Measurements from ENCODE around the gene LRIT3. TPM values are rescaled to one million over a fixed set of nuclear protein-coding genes. Genes with fewer than 3 reads are reported as not detected.

The LRIT3 gene
- total and polyA plus RNA-seq, 4 donors: 0.22 to 0.81 (median 0.39) TPM

DNA sequence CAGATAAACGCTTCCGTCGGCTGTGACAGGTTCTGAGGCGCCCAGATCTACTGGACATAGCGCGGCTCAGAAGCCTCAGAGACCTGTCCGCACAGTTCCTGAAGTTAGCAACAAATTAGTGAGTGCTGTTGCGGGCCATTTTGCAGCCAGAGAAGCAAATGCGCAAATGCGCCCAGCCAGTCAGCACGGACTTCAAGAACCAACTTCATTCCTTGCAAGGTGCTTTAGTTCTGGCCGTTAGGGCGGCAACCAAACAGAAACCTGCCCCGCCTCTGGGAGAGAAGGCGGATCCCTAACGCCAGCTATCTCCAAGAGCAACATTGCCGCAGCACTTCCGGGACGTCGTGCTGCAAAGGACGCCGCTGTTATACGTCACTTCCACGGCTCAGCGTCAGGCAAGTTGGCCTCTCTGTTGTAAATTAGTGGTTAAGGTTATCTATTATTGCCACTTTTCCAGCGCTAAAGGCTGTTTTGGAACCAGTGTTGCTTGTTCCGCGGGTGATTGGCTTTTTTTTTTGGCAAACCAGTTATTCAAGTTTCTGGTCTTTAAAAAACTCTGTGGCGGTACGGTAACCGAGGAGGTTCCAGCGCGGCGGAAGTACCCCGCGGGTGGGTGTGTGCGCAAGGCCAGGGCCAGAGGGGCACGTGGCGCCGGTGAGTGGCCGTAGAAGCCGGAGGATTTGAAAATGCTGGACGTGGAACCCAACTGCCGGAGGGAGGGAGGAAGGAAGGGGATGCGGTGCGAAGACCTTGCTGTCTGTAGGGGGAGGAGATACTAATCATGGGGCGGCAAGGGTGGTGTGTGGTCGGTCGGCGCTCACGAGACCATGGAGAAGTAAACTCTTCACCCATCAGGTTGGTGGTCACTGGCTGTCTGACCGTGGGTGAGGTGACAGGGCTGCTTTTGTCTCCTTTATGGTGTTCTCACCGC, 32.5 kb upstream of the LRIT3 start, which contains the start of gene GAR1:
GAR1 (plus strand) TSS at position 612 of the 931 bp plus-strand sequence. CDS start 403 bp downstream, outside the sequence.
- Histone ChIP-seq H3K9me3 (ENCODE audit: control insufficient read depth, insufficient read depth, low read length) (no peaks in the 10 kb centered on the region), H3K36me3 (ENCODE audit: control insufficient read depth, insufficient read depth, low read length) (peaks cover 10% of the 10 kb centered on the region), H3K27ac (ENCODE audit: low read depth, low read length) (peak within 1 kb of the TSS; percentile 87), H3K4me1 (ENCODE audit: control insufficient read depth, insufficient read depth, low read length) (peaks cover 11% of the 10 kb centered on the region), H3K4me3 (ENCODE audit: low read depth, low read length) (peak within 1 kb of the TSS; percentile 84), H3K27me3 (ENCODE audit: control insufficient read depth, insufficient read depth, low read length) (no peaks in the 10 kb centered on the region)
- peak; percentile 80 to 98 (median 92) for DNase-seq (ENCODE audit: low read depth in 4 of 6, low spot score in 6 of 6)
- WGBS (ENCODE audit: insufficient coverage): 0% methylated on average over 53 of the region's 53 CpGs

DNA sequence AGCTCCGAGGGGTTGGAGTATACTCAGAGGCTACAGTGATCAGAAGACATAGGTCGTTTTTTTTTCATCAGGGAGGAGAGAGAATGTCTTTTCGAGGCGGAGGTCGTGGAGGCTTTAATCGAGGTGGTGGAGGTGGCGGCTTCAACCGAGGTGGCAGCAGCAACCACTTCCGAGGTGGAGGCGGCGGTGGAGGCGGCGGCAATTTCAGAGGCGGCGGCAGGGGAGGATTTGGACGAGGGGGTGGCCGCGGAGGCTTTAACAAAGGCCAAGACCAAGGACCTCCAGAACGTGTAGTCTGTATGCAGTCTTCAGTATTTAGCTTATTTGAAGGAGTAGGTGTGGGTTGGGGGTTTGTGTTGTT, 31.8 kb upstream of the LRIT3 start:
- peaks cover 10% of the 10 kb centered on the region for H3K36me3 ChIP-seq (ENCODE audit: control insufficient read depth, insufficient read depth, low read length)
- peak overlapping the region; percentile 87 for H3K27ac ChIP-seq (ENCODE audit: low read depth, low read length)
- H3K27me3 ChIP-seq (ENCODE audit: control insufficient read depth, insufficient read depth, low read length): no peaks in the 10 kb centered on the region
- peak overlapping the region; percentile 84 for H3K4me3 ChIP-seq (ENCODE audit: low read depth, low read length)
- H3K9me3 ChIP-seq (ENCODE audit: control insufficient read depth, insufficient read depth, low read length): no peaks in the 10 kb centered on the region
- 0% methylated on average over 17 of the region's 19 CpGs for WGBS (ENCODE audit: insufficient coverage)
- peaks cover 11% of the 10 kb centered on the region for H3K4me1 ChIP-seq (ENCODE audit: control insufficient read depth, insufficient read depth, low read length)
- DNase-seq (ENCODE audit: low read depth in 4 of 6, low spot score in 6 of 6): no peak

DNA sequence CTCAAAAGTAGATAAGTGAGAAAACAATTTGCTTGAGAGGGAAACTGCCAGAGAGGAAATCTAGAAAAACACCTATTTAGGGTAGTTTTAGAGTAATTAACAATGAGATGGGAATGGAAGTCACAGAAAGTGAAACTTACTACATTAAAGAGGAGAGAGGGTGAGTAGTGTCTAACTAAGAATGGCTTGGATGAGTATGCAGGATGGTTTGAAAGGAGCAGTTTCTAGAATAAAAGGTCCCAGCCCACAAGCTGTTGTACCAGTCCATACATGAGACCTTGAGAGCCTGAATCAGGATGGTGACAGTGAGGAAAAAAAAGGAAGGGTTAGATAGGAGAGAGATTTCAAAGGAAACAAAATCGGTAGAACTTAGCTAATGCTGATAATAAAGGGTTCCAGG, 31.0 kb upstream of the LRIT3 start:
- Histone ChIP-seq H3K4me1 (ENCODE audit: control insufficient read depth, insufficient read depth, low read length) (peaks cover 11% of the 10 kb centered on the region), H3K27ac (ENCODE audit: low read depth, low read length) (no peak overlapping the region), H3K27me3 (ENCODE audit: control insufficient read depth, insufficient read depth, low read length) (no peaks in the 10 kb centered on the region), H3K4me3 (ENCODE audit: low read depth, low read length) (no peak overlapping the region), H3K36me3 (ENCODE audit: control insufficient read depth, insufficient read depth, low read length) (peaks cover 10% of the 10 kb centered on the region), H3K9me3 (ENCODE audit: control insufficient read depth, insufficient read depth, low read length) (no peaks in the 10 kb centered on the region)
- DNase-seq (ENCODE audit: low read depth in 4 of 6, low spot score in 6 of 6): no peak
- WGBS (ENCODE audit: insufficient coverage): 95% methylated on average over 1 of the region's 1 CpG

DNA sequence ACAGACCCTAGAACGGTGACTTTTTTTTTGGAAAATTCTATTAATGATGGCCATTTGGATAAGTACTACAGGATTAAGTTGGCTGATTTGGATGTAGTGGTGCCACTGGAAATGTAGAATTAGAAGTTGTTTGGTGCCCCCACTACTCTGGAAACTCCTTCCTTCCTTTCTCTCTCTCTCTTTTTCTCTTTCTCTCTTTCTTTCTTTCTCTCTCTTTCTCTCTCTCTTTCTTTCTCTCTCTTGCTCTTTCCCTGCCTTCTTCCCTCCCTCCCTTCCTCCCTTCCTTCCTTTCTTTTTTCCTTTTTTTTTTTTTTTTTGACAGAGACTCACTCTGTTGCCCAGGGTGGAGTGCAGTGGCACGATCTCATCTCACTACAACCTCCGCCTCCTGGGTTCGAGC, 29.6 kb upstream of the LRIT3 start:
- Histone ChIP-seq H3K4me3 (ENCODE audit: low read depth, low read length) (no peak overlapping the region), H3K36me3 (ENCODE audit: control insufficient read depth, insufficient read depth, low read length) (peaks cover 13% of the 10 kb centered on the region), H3K27me3 (ENCODE audit: control insufficient read depth, insufficient read depth, low read length) (no peaks in the 10 kb centered on the region), H3K9me3 (ENCODE audit: control insufficient read depth, insufficient read depth, low read length) (no peaks in the 10 kb centered on the region), H3K27ac (ENCODE audit: low read depth, low read length) (no peak overlapping the region), H3K4me1 (ENCODE audit: control insufficient read depth, insufficient read depth, low read length) (peaks cover 11% of the 10 kb centered on the region)
- WGBS (ENCODE audit: insufficient coverage): 100% methylated on average over 1 of the region's 4 CpGs
- no peak for DNase-seq (ENCODE audit: low read depth in 4 of 6, low spot score in 6 of 6)

DNA sequence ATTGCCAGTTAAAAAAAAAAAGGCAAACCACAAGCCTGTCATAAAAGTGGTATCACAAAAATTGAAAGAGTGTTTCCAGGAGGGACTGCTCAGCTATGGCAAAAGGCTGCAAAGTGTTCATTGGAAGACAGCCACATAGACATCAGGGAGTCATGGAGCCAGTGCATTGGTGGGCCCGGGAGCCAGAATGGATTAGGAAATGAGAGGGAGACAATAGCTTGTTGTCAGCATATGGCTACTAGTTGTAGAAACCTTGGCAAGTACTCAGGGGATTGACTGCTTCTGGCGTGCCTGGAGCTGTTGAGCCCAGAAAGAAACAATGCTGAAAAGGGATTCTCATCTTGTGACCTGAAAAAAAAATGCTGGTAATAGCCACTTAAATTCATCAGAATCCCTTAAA, 27.3 kb upstream of the LRIT3 start:
- Histone ChIP-seq H3K4me3 (ENCODE audit: low read depth, low read length) (no peak overlapping the region), H3K4me1 (ENCODE audit: control insufficient read depth, insufficient read depth, low read length) (peaks cover 7% of the 10 kb centered on the region), H3K27me3 (ENCODE audit: control insufficient read depth, insufficient read depth, low read length) (no peaks in the 10 kb centered on the region), H3K9me3 (ENCODE audit: control insufficient read depth, insufficient read depth, low read length) (no peaks in the 10 kb centered on the region), H3K36me3 (ENCODE audit: control insufficient read depth, insufficient read depth, low read length) (peaks cover 13% of the 10 kb centered on the region), H3K27ac (ENCODE audit: low read depth, low read length) (no peak overlapping the region)
- DNase-seq (ENCODE audit: low read depth in 4 of 6, low spot score in 6 of 6): peak in 2 of 6 donors; percentile 72 to 81
- 31% methylated on average over 1 of the region's 2 CpGs for WGBS (ENCODE audit: insufficient coverage)

DNA sequence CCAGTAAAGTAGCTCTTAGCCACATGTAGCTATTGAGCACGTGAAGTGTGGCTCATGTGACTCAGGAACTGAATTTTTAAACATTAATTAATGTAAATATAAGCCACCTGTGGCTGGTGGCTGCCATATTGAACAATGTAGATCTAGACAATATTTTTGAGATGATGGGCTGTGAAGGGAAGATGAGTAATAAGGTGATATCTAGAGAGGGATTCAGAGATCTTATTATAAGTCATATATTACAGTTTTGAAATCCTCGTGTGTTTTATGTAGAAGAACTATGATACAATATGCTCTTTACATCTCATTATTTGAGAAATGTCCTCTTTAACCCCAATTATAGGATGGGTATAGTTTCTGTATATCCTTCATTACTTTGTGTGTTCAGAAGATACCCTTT, 26.7 kb upstream of the LRIT3 start:
- Histone ChIP-seq H3K4me1 (ENCODE audit: control insufficient read depth, insufficient read depth, low read length) (peaks cover under 1% of the 10 kb centered on the region), H3K4me3 (ENCODE audit: low read depth, low read length) (no peak overlapping the region), H3K36me3 (ENCODE audit: control insufficient read depth, insufficient read depth, low read length) (peaks cover 13% of the 10 kb centered on the region), H3K27me3 (ENCODE audit: control insufficient read depth, insufficient read depth, low read length) (no peaks in the 10 kb centered on the region), H3K9me3 (ENCODE audit: control insufficient read depth, insufficient read depth, low read length) (no peaks in the 10 kb centered on the region), H3K27ac (ENCODE audit: low read depth, low read length) (no peak overlapping the region)
- WGBS (ENCODE audit: insufficient coverage): no CpG with 5 or more reads among the region's 2 CpGs
- DNase-seq (ENCODE audit: low read depth in 4 of 6, low spot score in 6 of 6): no peak

DNA sequence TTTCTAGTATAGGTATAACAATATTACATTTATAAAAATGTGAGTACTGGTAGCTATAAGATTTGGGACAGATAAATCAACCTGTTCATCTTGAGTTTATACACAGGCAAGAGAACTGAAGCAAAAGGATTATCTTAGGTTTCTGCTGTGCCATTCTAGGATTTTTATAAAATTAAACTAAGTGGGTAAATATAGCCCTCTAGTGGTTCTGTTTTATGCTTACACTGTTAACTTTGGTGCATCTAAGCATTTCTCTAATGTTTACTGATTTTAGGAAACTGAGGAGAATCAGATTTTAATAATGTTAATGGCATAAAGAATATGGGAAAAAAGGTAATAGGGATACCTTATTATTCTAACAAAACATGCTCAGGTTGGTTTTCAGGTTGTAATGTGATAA, 21.2 kb upstream of the LRIT3 start:
- no peaks in the 10 kb centered on the region for H3K27me3 ChIP-seq (ENCODE audit: control insufficient read depth, insufficient read depth, low read length)
- H3K9me3 ChIP-seq (ENCODE audit: control insufficient read depth, insufficient read depth, low read length): no peaks in the 10 kb centered on the region
- H3K4me3 ChIP-seq (ENCODE audit: low read depth, low read length): no peak overlapping the region
- H3K36me3 ChIP-seq (ENCODE audit: control insufficient read depth, insufficient read depth, low read length): peaks cover 3% of the 10 kb centered on the region
- no peaks in the 10 kb centered on the region for H3K4me1 ChIP-seq (ENCODE audit: control insufficient read depth, insufficient read depth, low read length)
- DNase-seq (ENCODE audit: low read depth in 4 of 6, low spot score in 6 of 6): peak in 2 of 6 donors; percentile 36 to 71
- H3K27ac ChIP-seq (ENCODE audit: low read depth, low read length): no peak overlapping the region

DNA sequence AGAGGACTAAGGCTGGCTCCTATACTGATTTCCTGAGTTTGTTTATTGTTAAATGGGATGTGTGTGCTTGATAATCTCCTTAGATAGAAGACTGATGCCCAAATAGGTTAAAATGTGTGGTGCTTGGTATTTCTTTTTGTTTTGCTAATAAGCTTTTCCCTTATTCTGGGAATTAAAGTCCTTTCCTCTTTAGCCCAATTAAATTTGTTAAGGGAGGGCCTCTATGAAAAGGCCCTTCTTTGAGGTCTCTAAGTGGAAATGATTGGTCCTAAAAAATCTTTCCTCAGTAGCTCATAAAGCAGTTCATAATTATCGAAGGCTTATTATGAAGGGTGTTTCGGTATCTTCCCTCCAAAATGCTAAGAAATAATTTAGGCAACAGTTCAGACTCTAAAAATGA, 20.2 kb upstream of the LRIT3 start, which contains the start of gene RRH:
RRH (plus strand) TSS at position 301 of the 400 bp plus-strand sequence; CDS start at position 357, 56 bp downstream.
- no peaks in the 10 kb centered on the region for H3K4me1 ChIP-seq (ENCODE audit: control insufficient read depth, insufficient read depth, low read length)
- no CpG with 5 or more reads among the region's 2 CpGs for WGBS (ENCODE audit: insufficient coverage)
- H3K9me3 ChIP-seq (ENCODE audit: control insufficient read depth, insufficient read depth, low read length): no peaks in the 10 kb centered on the region
- no peaks in the 10 kb centered on the region for H3K36me3 ChIP-seq (ENCODE audit: control insufficient read depth, insufficient read depth, low read length)
- no peak for DNase-seq (ENCODE audit: low read depth in 4 of 6, low spot score in 6 of 6)
- no peak within 1 kb of the TSS for H3K4me3 ChIP-seq (ENCODE audit: low read depth, low read length)
- H3K27me3 ChIP-seq (ENCODE audit: control insufficient read depth, insufficient read depth, low read length): no peaks in the 10 kb centered on the region
- H3K27ac ChIP-seq (ENCODE audit: low read depth, low read length): no peak within 1 kb of the TSS

DNA sequence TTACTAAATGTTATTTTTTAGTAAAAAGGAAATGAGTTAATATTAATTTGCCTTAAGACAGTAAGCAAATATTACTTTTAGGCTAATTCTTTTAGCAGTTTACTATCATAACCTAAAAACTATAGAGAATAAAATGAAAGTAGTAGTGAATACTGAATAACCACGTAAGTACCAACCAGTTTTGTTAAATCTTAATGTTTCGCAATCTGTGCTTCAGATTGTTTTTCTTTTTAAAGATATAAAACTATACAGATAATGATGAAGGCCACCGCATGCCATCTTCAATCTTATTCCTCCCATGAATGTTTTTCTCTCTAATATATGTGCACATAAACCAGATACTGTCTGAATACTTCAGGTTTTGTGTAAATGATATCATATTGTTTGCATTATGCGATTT, 14.2 kb upstream of the LRIT3 start:
- Histone ChIP-seq H3K27ac (ENCODE audit: low read depth, low read length) (no peak overlapping the region), H3K36me3 (ENCODE audit: control insufficient read depth, insufficient read depth, low read length) (no peaks in the 10 kb centered on the region), H3K9me3 (ENCODE audit: control insufficient read depth, insufficient read depth, low read length) (no peaks in the 10 kb centered on the region), H3K4me3 (ENCODE audit: low read depth, low read length) (no peak overlapping the region), H3K27me3 (ENCODE audit: control insufficient read depth, insufficient read depth, low read length) (no peaks in the 10 kb centered on the region), H3K4me1 (ENCODE audit: control insufficient read depth, insufficient read depth, low read length) (no peaks in the 10 kb centered on the region)
- no CpG with 5 or more reads among the region's 4 CpGs for WGBS (ENCODE audit: insufficient coverage)
- no peak for DNase-seq (ENCODE audit: low read depth in 4 of 6, low spot score in 6 of 6)

DNA sequence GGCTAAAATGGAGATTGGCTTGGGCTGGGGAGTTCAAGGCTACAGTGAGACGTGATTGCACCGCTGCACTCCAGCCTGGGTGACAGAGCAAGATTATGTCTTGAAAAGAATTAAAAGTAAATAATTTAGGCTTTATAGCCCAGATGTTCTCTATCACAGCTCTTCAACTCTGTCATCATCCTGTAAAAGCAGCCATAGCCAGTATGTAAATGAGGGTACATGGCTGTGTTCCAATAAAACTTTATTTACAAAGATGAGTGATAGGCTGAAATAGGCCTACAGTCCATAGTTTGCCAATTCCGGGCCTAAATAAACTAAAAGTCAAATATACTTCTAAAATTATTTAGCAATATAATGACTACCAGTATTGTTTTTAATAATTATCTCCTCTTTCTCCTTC, 10.9 kb upstream of the LRIT3 start:
- H3K27me3 ChIP-seq (ENCODE audit: control insufficient read depth, insufficient read depth, low read length): no peaks in the 10 kb centered on the region
- WGBS (ENCODE audit: insufficient coverage): no CpG with 5 or more reads among the region's 3 CpGs
- no peaks in the 10 kb centered on the region for H3K4me1 ChIP-seq (ENCODE audit: control insufficient read depth, insufficient read depth, low read length)
- no peak for DNase-seq (ENCODE audit: low read depth in 4 of 6, low spot score in 6 of 6)
- no peaks in the 10 kb centered on the region for H3K9me3 ChIP-seq (ENCODE audit: control insufficient read depth, insufficient read depth, low read length)
- no peak overlapping the region for H3K27ac ChIP-seq (ENCODE audit: low read depth, low read length)
- H3K36me3 ChIP-seq (ENCODE audit: control insufficient read depth, insufficient read depth, low read length): no peaks in the 10 kb centered on the region
- H3K4me3 ChIP-seq (ENCODE audit: low read depth, low read length): no peak overlapping the region

Data from spinal cord (tissue), 10 donors.